HG02759 (cell line): Measurements from ENCODE around the gene IRF9.

Experiments used
- ATAC-seq: cut with Tn5 transposase; IDR thresholded peaks from one replicate; pipeline ENCODE4 v1.9.1; 2021; ENCODE audit warnings: mild to moderate bottlenecking, moderate library complexity; ENCODE audit not compliant: unreplicated experiment

Gene IRF9

GRCh38 chr14:24213866-24214662, 53.0 kb downstream of the IRF9 start:
- ATAC-seq: no peak

GRCh38 chr14:24215495-24216344, 54.7 kb downstream of the IRF9 start, which contains the start of gene MDP1:
Gene MDP1 (minus strand): TSS chr14:24216066. CDS start chr14:24215955, 111 bp downstream.
- ATAC-seq: peak; percentile 72
